MCF 10A (cell line): ENCODE results near the gene FAM118B. TPM values are rescaled to one million over a fixed set of nuclear protein-coding genes. Genes with fewer than 3 reads are reported as not detected.

Experiments used
- BruUV-seq: library from RNA; stranded (reverse); fragments of 400-500 nt; replicated peaks from 2 replicates; lab custom pipeline; 2021; lab: Mats Ljungman, UMichigan
- CTCF ChIA-PET: fragments of 300-600 bp; sonication (Branson Sonifier 250); formaldehyde crosslinking; extraction: SDS; loops from one replicate; lab custom pipeline; 2021; ENCODE audit warnings: antibody characterized with exemption, inconsistent platforms; lab: Yijun Ruan, JAX
- POLR2A ChIA-PET: fragments of 300-600, 350-650 bp; sonication (Branson Sonifier 250); formaldehyde crosslinking; extraction: SDS; loops from one replicate; lab custom pipeline; 2020; ENCODE audit warnings: antibody characterized with exemption, inconsistent platforms; lab: Yijun Ruan, JAX
- DNase-seq: peaks from one replicate; pipeline ENCODE4 v3.0.0-alpha.2; 2018; ENCODE audit not compliant: unreplicated experiment
- H3K27ac Mint-ChIP-seq: one replicate; pipeline ENCODE4 v1.8.0; 2022; ENCODE audit warnings: mild to moderate bottlenecking, low read depth, mixed read lengths; ENCODE audit not compliant: unreplicated experiment
- H3K27me3 Mint-ChIP-seq: one replicate; pipeline ENCODE4 v1.8.0; 2022; ENCODE audit warnings: mixed read lengths; ENCODE audit not compliant: insufficient read depth, unreplicated experiment
- H3K36me3 Mint-ChIP-seq: one replicate; pipeline ENCODE4 v1.8.0; 2022; ENCODE audit warnings: mild to moderate bottlenecking, moderate library complexity, mixed read lengths; ENCODE audit not compliant: insufficient read depth, unreplicated experiment
- H3K4me1 Mint-ChIP-seq: one replicate; pipeline ENCODE4 v1.8.0; 2022; ENCODE audit warnings: mixed read lengths; ENCODE audit not compliant: insufficient read depth, unreplicated experiment
- H3K4me3 Mint-ChIP-seq: one replicate; pipeline ENCODE4 v1.8.0; 2022; ENCODE audit warnings: mild to moderate bottlenecking, moderate library complexity, mixed read lengths; ENCODE audit not compliant: unreplicated experiment
- H3K9me3 Mint-ChIP-seq: one replicate; pipeline ENCODE4 v1.8.0; 2022; ENCODE audit warnings: mixed read lengths; ENCODE audit not compliant: unreplicated experiment
- intact Hi-C: fragments of 100-400 bp; cut with micrococcal nuclease; formaldehyde crosslinking; loops from 2 replicates; pipeline ENCODE4 v1.14.1; 2022
- total RNA-seq: library from RNA; stranded (reverse); gene quantifications from 2 replicates; pipeline ENCODE4 v1.2.3, GENCODE V29; 2022
- TF ChIP-seq, protein P1 (sequence below): fragments of 200-600 bp; IDR thresholded peaks from one replicate; pipeline ENCODE4 v1.8.0; 2022; ENCODE audit warnings: antibody characterized with exemption, mild to moderate bottlenecking; ENCODE audit not compliant: unreplicated experiment

FAM118B gene
- total RNA-seq, 1 experiment from 2014 or later = 8.3 TPM

DNA sequence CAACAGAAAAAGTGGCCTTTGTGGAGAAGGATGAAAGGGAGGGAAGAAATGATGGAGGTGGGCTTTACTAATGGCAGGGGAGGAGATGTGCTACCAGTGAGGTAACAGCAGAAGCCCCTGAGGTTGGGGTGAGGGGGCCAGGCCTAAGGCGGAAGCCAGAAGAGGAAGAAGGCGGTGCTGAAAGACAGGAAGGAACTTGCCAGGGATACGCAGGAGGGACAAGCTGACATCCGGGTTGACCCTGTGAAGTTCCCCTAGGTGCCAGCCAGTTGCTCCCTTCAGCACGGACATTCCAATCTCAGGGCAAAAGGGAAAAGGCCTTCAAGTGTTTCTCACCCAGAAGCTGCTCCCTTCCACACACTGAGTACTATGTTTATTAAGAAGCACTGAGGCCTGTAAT lies 69.0 kb downstream of the FAM118B start:
- no peak overlapping the region for H3K4me3 Mint-ChIP-seq
- no peaks in the 10 kb centered on the region for H3K27me3 Mint-ChIP-seq
- intact Hi-C loops = no loop called here
- no peak for DNase-seq
- CTCF ChIA-PET = no interaction called here
- H3K9me3 Mint-ChIP-seq = no peaks in the 10 kb centered on the region
- peaks cover 7% of the 10 kb centered on the region for H3K36me3 Mint-ChIP-seq
- POLR2A ChIA-PET = interaction anchor here (0.7 to 4.8 kb wide), 3 partner anchors 12 to 120 kb away, joined by 3 to 41 read pairs (median 6); partner anchors contain the start of genes FOXRED1 and SRPRA
- TF ChIP-seq, protein P1, sequence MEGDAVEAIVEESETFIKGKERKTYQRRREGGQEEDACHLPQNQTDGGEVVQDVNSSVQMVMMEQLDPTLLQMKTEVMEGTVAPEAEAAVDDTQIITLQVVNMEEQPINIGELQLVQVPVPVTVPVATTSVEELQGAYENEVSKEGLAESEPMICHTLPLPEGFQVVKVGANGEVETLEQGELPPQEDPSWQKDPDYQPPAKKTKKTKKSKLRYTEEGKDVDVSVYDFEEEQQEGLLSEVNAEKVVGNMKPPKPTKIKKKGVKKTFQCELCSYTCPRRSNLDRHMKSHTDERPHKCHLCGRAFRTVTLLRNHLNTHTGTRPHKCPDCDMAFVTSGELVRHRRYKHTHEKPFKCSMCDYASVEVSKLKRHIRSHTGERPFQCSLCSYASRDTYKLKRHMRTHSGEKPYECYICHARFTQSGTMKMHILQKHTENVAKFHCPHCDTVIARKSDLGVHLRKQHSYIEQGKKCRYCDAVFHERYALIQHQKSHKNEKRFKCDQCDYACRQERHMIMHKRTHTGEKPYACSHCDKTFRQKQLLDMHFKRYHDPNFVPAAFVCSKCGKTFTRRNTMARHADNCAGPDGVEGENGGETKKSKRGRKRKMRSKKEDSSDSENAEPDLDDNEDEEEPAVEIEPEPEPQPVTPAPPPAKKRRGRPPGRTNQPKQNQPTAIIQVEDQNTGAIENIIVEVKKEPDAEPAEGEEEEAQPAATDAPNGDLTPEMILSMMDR = no peak
- no peak overlapping the region for H3K27ac Mint-ChIP-seq
- no TSS peak for BruUV-seq
- peaks cover 21% of the 10 kb centered on the region for H3K4me1 Mint-ChIP-seq

- intact Hi-C loops = no loop called here
- no peaks in the 10 kb centered on the region for H3K27me3 Mint-ChIP-seq
- no peak for DNase-seq
- peak overlapping the region; percentile 80 for H3K27ac Mint-ChIP-seq
- peak overlapping the region; percentile 83 for H3K4me3 Mint-ChIP-seq
- ChIA-PET CTCF (interaction anchor here (1.3 kb wide), 1 partner anchor 29 kb away, joined by 4 read pairs; no protein-coding TSS in a partner anchor), POLR2A (interaction anchor here (1.2 to 4.8 kb wide), 3 partner anchors 9 to 69 kb away, joined by 3 to 41 read pairs (median 4); partner anchors contain the start of genes FAM118B, FOXRED1 and SRPRA)
- H3K36me3 Mint-ChIP-seq = peaks cover 7% of the 10 kb centered on the region
- no TSS peak for BruUV-seq
- TF ChIP-seq, protein P1 = no peak
- H3K9me3 Mint-ChIP-seq = no peaks in the 10 kb centered on the region
- peaks cover 21% of the 10 kb centered on the region for H3K4me1 Mint-ChIP-seq
These were observed 69.7 kb downstream of the FAM118B start for GRCh38 chr11:126281245-126281644.

DNA sequence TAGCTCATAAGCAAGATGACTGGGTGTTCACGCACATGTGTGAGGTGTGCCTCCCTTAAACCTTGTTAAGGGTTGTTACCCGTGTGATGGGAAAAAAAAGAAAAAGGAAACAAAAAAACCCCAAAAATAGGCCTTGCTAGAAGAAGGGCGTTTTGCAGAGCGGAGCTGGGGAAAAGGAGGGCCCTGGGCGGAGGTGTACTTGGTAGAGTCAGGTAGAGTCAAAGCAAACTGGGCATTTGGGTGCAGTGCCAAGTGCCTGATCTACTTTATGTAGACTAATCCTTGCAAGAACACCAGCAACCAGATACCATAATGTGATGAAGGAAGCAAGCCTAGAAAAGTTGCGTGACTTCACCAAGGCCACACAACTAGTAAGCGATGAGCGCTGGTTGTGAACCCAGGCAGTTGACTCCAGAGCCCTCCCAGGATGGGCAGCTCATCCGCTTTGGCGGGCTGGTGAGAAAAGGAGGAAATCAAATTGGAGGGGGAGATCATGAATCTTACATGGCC lies 70.1 kb downstream of the FAM118B start:
- intact Hi-C loops = no loop called here
- no peak for DNase-seq
- peak overlapping the region; percentile 80 for H3K27ac Mint-ChIP-seq
- BruUV-seq = no TSS peak
- POLR2A ChIA-PET = interaction anchor here (0.9 to 4.8 kb wide), 4 partner anchors 10 to 394 kb away, joined by 3 to 41 read pairs (median 4); partner anchors contain the start of genes FAM118B, FOXRED1, HYLS1 and SRPRA
- H3K27me3 Mint-ChIP-seq = no peaks in the 10 kb centered on the region
- peak overlapping the region; percentile 83 for H3K4me3 Mint-ChIP-seq
- CTCF ChIA-PET = interaction anchor here (0.9 to 1.3 kb wide), 3 partner anchors 9 to 34 kb away, joined by 3 to 6 read pairs (median 4); no protein-coding TSS in a partner anchor
- H3K9me3 Mint-ChIP-seq = no peaks in the 10 kb centered on the region
- H3K4me1 Mint-ChIP-seq = peaks cover 21% of the 10 kb centered on the region
- peaks cover 7% of the 10 kb centered on the region for H3K36me3 Mint-ChIP-seq
- TF ChIP-seq, protein P1 = no peak

DNA sequence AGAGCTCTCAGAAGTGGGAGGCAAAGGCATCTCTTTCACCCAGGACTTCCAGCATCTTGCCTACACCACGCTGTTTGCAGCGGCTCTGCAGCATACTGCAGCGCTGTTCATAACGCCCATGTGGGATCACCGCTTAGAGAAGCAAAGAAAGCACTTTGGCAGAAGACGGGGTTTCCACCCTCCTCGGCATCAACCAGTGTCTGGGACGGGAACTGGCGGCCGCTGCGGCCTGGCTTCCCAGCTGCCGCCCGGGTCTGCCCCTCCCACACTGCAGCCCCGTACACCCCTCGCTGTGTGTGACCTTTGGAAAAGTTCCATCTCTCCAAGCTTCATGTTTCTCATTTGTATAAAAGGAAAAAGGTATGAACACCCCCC lies 70.8 kb downstream of the FAM118B start:
- BruUV-seq = TSS peak; percentile 31
- intact Hi-C loops = no loop called here

More for the DNA sequence above, 70.8 kb downstream of the FAM118B start:
- ChIA-PET CTCF (interaction anchor here (0.6 to 1.3 kb wide), 5 partner anchors 10 to 727 kb away, joined by 3 to 6 read pairs (median 4); no protein-coding TSS in a partner anchor), POLR2A (interaction anchor here (0.6 to 4.8 kb wide), 7 partner anchors 10 to 395 kb away, joined by 3 to 41 read pairs (median 4); partner anchors contain the start of genes FAM118B, FOXRED1, HYLS1 and SRPRA)
- peak; percentile 17 for DNase-seq
- Mint-ChIP-seq H3K9me3 (no peaks in the 10 kb centered on the region), H3K36me3 (peaks cover 7% of the 10 kb centered on the region), H3K4me3 (peak overlapping the region; percentile 83), H3K27ac (peak overlapping the region; percentile 80), H3K27me3 (no peaks in the 10 kb centered on the region), H3K4me1 (peaks cover 21% of the 10 kb centered on the region)
- TF ChIP-seq, protein P1 = no peak
